ENCODE data around the gene SETD7. TPM values are rescaled to one million over a fixed set of nuclear protein-coding genes. Genes with fewer than 3 reads are reported as not detected.
A peak's percentile ranks its signal among the peaks of the same experiment; 100 is the strongest.

Gene SETD7
- total and polyA plus RNA-seq, 7 experiments from 2014 or later, result 1.0 to 16.7 (median 7.9) TPM

DNA sequence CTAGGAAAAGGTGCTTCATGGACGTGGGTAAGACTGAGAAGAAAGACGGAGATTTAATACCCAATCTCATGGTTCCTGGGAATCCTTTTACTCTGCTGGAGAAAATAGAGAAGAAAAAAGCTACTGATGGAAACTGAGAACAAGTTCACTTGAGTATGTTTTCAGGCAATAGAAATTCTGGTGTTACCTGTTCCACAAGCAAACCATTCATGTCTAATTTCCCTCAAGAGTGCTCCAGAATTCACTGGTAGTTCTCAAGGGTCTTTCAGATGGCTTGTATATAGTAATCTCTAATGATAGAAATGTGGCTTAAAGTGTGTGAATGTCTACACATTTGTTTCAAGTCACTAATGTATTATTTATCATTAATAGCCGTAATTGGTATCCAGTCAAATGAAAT, 22.5 kb downstream of the SETD7 start:
- Histone ChIP-seq H3K4me1 (ENCODE audit: control insufficient read depth in 2 of 2, insufficient read depth in 2 of 2, low read length in 2 of 2) (peaks cover 0 to 8% of the 10 kb centered on the region in 2 donors), H3K36me3 (ENCODE audit: control insufficient read depth in 2 of 3, insufficient read depth in 3 of 3, low read length in 3 of 3) (no peaks in the 10 kb centered on the region), H3K27me3 (ENCODE audit: control insufficient read depth in 2 of 2, insufficient read depth in 2 of 2, low read length in 2 of 2) (no peaks in the 10 kb centered on the region), H3K27ac (ENCODE audit: low read depth, low read length) (no peak overlapping the region), H3K9me3 (ENCODE audit: control insufficient read depth in 2 of 3, low read length in 3 of 3) (no peaks in the 10 kb centered on the region), H3K4me3 (ENCODE audit: low read length) (no peak overlapping the region)
- ATAC-seq (no peak), DNase-seq (no peak)
- POLR2A ChIA-PET, result interaction anchor here (0.6 kb wide), 1 partner anchor 47 kb away, joined by 3 read pairs; no protein-coding TSS in a partner anchor
- Mint-ChIP-seq H3K27ac (peak overlapping the region in 1 of 9 donors; percentile 43), H3K36me3 (peaks cover 0 to 15% (median 0%) of the 10 kb centered on the region in 5 donors), H3K4me3 (no peak overlapping the region), H3K9me3 (no peaks in the 10 kb centered on the region), H3K4me1 (peaks cover 0 to 5% (median 0%) of the 10 kb centered on the region in 7 donors), H3K27me3 (no peaks in the 10 kb centered on the region)
- intact Hi-C loops (cut with micrococcal nuclease), result loop anchor here in 1 of 2 donors (10.0 kb wide), 1 partner anchor 429 kb away; no protein-coding TSS in a partner anchor
- CTCF ChIA-PET, result interaction anchor here (0.5 to 1.1 kb wide), 2 partner anchors 338 to 503 kb away, joined by 3 to 4 read pairs; no protein-coding TSS in a partner anchor

- Histone ChIP-seq H3K4me3 (ENCODE audit: low read length) (no peak overlapping the region), H3K36me3 (ENCODE audit: control insufficient read depth in 2 of 3, insufficient read depth in 3 of 3, low read length in 3 of 3) (no peaks in the 10 kb centered on the region), H3K27ac (ENCODE audit: low read depth, low read length) (no peak overlapping the region), H3K9me3 (ENCODE audit: control insufficient read depth in 2 of 3, low read length in 3 of 3) (no peaks in the 10 kb centered on the region), H3K27me3 (ENCODE audit: control insufficient read depth in 2 of 2, insufficient read depth in 2 of 2, low read length in 2 of 2) (no peaks in the 10 kb centered on the region), H3K4me1 (ENCODE audit: control insufficient read depth in 2 of 2, insufficient read depth in 2 of 2, low read length in 2 of 2) (peaks cover 0 to 12% of the 10 kb centered on the region in 2 donors)
- ATAC-seq (no peak), DNase-seq (no peak)
- Mint-ChIP-seq H3K36me3 (peaks cover 0 to 18% (median 0%) of the 10 kb centered on the region in 5 donors), H3K27ac (peak overlapping the region in 1 of 9 donors; percentile 43), H3K4me3 (no peak overlapping the region), H3K9me3 (no peaks in the 10 kb centered on the region), H3K27me3 (no peaks in the 10 kb centered on the region), H3K4me1 (peaks cover 0 to 8% (median 0%) of the 10 kb centered on the region in 7 donors)
- CTCF ChIA-PET, result interaction anchor here (1.1 kb wide), 1 partner anchor 503 kb away, joined by 3 read pairs; no protein-coding TSS in a partner anchor
- POLR2A ChIA-PET, result interaction anchor here (1.0 kb wide), 1 partner anchor 23 kb away, joined by 4 read pairs; the partner anchor contains the start of gene SETD7
- intact Hi-C loops (cut with micrococcal nuclease), result loop anchor here in 1 of 2 donors (10.0 kb wide), 1 partner anchor 428 kb away; no protein-coding TSS in a partner anchor
These were observed 23.1 kb downstream of the SETD7 start for GRCh38 chr4:139532947-139533346.

GRCh38 chr4:139530833-139531427, 25.1 kb downstream of the SETD7 start:
- ChIA-PET POLR2A (interaction anchor here (1.1 to 1.2 kb wide), 2 partner anchors 26 to 78 kb away, joined by 3 to 4 read pairs; no protein-coding TSS in a partner anchor), CTCF (interaction anchor here (1.0 to 1.8 kb wide), 9 partner anchors 16 to 501 kb away, joined by 3 to 7 read pairs (median 4); partner anchors contain the start of gene RAB33B)

DNA sequence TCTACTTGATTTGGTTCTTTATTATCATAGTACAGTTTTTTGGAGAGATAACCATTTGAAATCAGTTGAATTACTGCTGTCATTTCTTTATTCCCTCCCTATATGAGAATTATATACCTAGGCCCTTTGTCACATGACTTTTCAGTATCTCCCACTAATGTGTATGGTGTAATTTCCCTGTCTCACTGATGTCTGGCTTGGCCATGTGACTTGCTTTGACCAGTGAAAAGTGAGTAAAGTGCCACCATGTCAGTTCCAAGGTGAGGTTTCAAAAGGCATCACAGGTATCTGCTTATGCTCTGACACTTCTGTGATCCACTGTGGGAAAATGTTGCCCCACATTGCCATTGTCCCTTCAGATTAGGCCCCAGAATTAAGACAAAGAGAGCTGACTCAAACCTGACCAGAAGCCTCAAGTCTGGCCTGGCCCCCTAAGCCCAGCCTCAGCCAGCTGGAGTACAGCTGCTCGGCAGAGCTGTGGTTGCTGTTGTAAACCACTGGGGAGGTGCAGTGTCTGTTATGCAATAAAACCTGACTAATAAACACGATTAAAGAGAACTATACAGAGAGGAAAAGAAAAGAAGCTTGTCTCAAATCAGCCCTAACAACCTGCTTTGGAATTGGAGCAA, 27.5 kb downstream of the SETD7 start:
- CTCF ChIA-PET, result interaction anchor here (1.3 to 1.5 kb wide), 2 partner anchors 24 to 498 kb away, joined by 4 to 5 read pairs; no protein-coding TSS in a partner anchor
- Mint-ChIP-seq H3K9me3 (no peaks in the 10 kb centered on the region), H3K27ac (no peak overlapping the region), H3K4me1 (peaks cover 5 to 20% (median 6%) of the 10 kb centered on the region in 7 donors), H3K36me3 (peaks cover 0 to 28% (median 6%) of the 10 kb centered on the region in 5 donors), H3K4me3 (no peak overlapping the region), H3K27me3 (no peaks in the 10 kb centered on the region)
- Histone ChIP-seq H3K27ac (ENCODE audit: low read depth, low read length) (no peak overlapping the region), H3K4me1 (ENCODE audit: control insufficient read depth in 2 of 2, insufficient read depth in 2 of 2, low read length in 2 of 2) (peaks cover 0 to 29% of the 10 kb centered on the region in 2 donors), H3K9me3 (ENCODE audit: control insufficient read depth in 2 of 3, low read length in 3 of 3) (no peaks in the 10 kb centered on the region), H3K27me3 (ENCODE audit: control insufficient read depth in 2 of 2, insufficient read depth in 2 of 2, low read length in 2 of 2) (no peaks in the 10 kb centered on the region), H3K4me3 (ENCODE audit: low read length) (no peak overlapping the region), H3K36me3 (ENCODE audit: control insufficient read depth in 2 of 3, insufficient read depth in 3 of 3, low read length in 3 of 3) (no peaks in the 10 kb centered on the region)
- POLR2A ChIA-PET, result interaction anchor here (0.5 kb wide), 1 partner anchor 29 kb away, joined by 4 read pairs; no protein-coding TSS in a partner anchor
- ATAC-seq (peak; percentile 72), DNase-seq (no peak)
- intact Hi-C loops (cut with micrococcal nuclease), result loop anchor here in 1 of 2 donors (5.0 kb wide), 1 partner anchor 496 kb away; no protein-coding TSS in a partner anchor

More at GRCh38 chr4:139530833-139531427, 25.1 kb downstream of the SETD7 start:
- H3K4me3 ChIP-seq (ENCODE audit: low read length), result no peak overlapping the region
- Mint-ChIP-seq H3K4me1 (peaks cover 0 to 10% (median 0%) of the 10 kb centered on the region in 7 donors), H3K27me3 (no peaks in the 10 kb centered on the region), H3K4me3 (no peak overlapping the region), H3K9me3 (no peaks in the 10 kb centered on the region), H3K36me3 (peaks cover 0 to 18% (median 0%) of the 10 kb centered on the region in 5 donors), H3K27ac (no peak overlapping the region)
- no peak overlapping the region for H3K27ac ChIP-seq (ENCODE audit: low read depth, low read length)
- H3K27me3 ChIP-seq (ENCODE audit: control insufficient read depth in 2 of 2, insufficient read depth in 2 of 2, low read length in 2 of 2), result no peaks in the 10 kb centered on the region
- intact Hi-C loops (cut with micrococcal nuclease), result loop anchor here (1.0 to 10.0 kb wide), 10 partner anchors 25 to 501 kb away; partner anchors contain the start of gene SETD7 (in 1 of the 2)
- DNase-seq (peak; percentile 29 to 63 (median 50)), ATAC-seq (peak; percentile 79)
- peaks cover 0 to 14% of the 10 kb centered on the region in 2 donors for H3K4me1 ChIP-seq (ENCODE audit: control insufficient read depth in 2 of 2, insufficient read depth in 2 of 2, low read length in 2 of 2)
- no peaks in the 10 kb centered on the region for H3K9me3 ChIP-seq (ENCODE audit: control insufficient read depth in 2 of 3, low read length in 3 of 3)
- H3K36me3 ChIP-seq (ENCODE audit: control insufficient read depth in 2 of 3, insufficient read depth in 3 of 3, low read length in 3 of 3), result no peaks in the 10 kb centered on the region

DNA sequence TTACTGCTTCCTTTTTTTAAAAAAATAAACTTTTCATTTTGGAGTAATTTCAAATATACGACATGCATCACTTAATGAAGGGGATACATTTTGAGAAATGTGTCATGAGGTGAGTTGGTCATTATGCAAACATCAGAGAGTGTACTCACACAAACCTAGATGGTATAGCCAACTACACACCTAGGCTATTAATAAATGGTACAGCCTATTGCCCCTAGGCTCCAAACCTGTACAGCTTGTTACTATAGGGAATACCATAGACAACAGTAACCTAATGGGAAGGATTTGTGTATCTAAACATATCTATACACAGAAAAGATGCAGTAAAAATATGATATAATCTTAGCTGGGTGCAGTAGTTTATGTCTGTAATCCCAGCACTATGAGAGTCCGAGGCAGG, 29.1 kb downstream of the SETD7 start:
- H3K27me3 Mint-ChIP-seq, result no peaks in the 10 kb centered on the region
- H3K27ac ChIP-seq (ENCODE audit: low read depth, low read length), result no peak overlapping the region
- H3K4me1 ChIP-seq (ENCODE audit: control insufficient read depth in 2 of 2, insufficient read depth in 2 of 2, low read length in 2 of 2), result peaks cover 0 to 29% of the 10 kb centered on the region in 2 donors
- no peaks in the 10 kb centered on the region for H3K9me3 Mint-ChIP-seq
- no peak overlapping the region for H3K4me3 Mint-ChIP-seq
- POLR2A ChIA-PET, result no interaction called here
- CTCF ChIA-PET, result interaction anchor here (0.6 to 1.3 kb wide), 3 partner anchors 23 to 496 kb away, joined by 4 to 5 read pairs (median 4); no protein-coding TSS in a partner anchor
- H3K27me3 ChIP-seq (ENCODE audit: control insufficient read depth in 2 of 2, insufficient read depth in 2 of 2, low read length in 2 of 2), result no peaks in the 10 kb centered on the region
- H3K4me3 ChIP-seq (ENCODE audit: low read length), result no peak overlapping the region
- H3K36me3 ChIP-seq (ENCODE audit: control insufficient read depth in 2 of 3, insufficient read depth in 3 of 3, low read length in 3 of 3), result no peaks in the 10 kb centered on the region
- intact Hi-C loops (cut with micrococcal nuclease), result loop anchor here in 1 of 2 donors (5.0 kb wide), 1 partner anchor 495 kb away; no protein-coding TSS in a partner anchor
- H3K4me1 Mint-ChIP-seq, result peaks cover 5 to 22% (median 6%) of the 10 kb centered on the region in 7 donors
- H3K27ac Mint-ChIP-seq, result no peak overlapping the region
- DNase-seq (no peak), ATAC-seq (no peak)
- peaks cover 3 to 29% (median 14%) of the 10 kb centered on the region in 5 donors for H3K36me3 Mint-ChIP-seq
- H3K9me3 ChIP-seq (ENCODE audit: control insufficient read depth in 2 of 3, low read length in 3 of 3), result no peaks in the 10 kb centered on the region

GRCh38 chr4:139525414-139525813, 30.6 kb downstream of the SETD7 start:
- ChIA-PET CTCF (no interaction called here), POLR2A (no interaction called here)
- H3K36me3 Mint-ChIP-seq, result peaks cover 3 to 36% (median 18%) of the 10 kb centered on the region in 5 donors
- H3K9me3 ChIP-seq (ENCODE audit: control insufficient read depth in 2 of 3, low read length in 3 of 3), result no peaks in the 10 kb centered on the region
- intact Hi-C loops (cut with micrococcal nuclease), result loop anchor here in 1 of 2 donors (5.0 kb wide), 1 partner anchor 493 kb away; no protein-coding TSS in a partner anchor
- no peak overlapping the region for H3K27ac Mint-ChIP-seq
- ATAC-seq (no peak), DNase-seq (no peak)
- no peaks in the 10 kb centered on the region for H3K27me3 ChIP-seq (ENCODE audit: control insufficient read depth in 2 of 2, insufficient read depth in 2 of 2, low read length in 2 of 2)
- H3K4me3 Mint-ChIP-seq, result no peak overlapping the region
- H3K27ac ChIP-seq (ENCODE audit: low read depth, low read length), result no peak overlapping the region
- H3K27me3 Mint-ChIP-seq, result no peaks in the 10 kb centered on the region
- peaks cover 0 to 4% (median 0%) of the 10 kb centered on the region in 3 experiments for H3K36me3 ChIP-seq (ENCODE audit: control insufficient read depth in 2 of 3, insufficient read depth in 3 of 3, low read length in 3 of 3)
- H3K4me3 ChIP-seq (ENCODE audit: low read length), result no peak overlapping the region
- H3K4me1 Mint-ChIP-seq, result peaks cover 5 to 20% (median 6%) of the 10 kb centered on the region in 7 donors
- H3K9me3 Mint-ChIP-seq, result no peaks in the 10 kb centered on the region
- peaks cover 0 to 29% of the 10 kb centered on the region in 2 donors for H3K4me1 ChIP-seq (ENCODE audit: control insufficient read depth in 2 of 2, insufficient read depth in 2 of 2, low read length in 2 of 2)

All from naive thymus-derived CD4-positive, alpha-beta T cell (primary cell).